Stimulated activated CD4-positive, alpha-beta T cell treated with anti-CD3 and anti-CD28 coated beads, TNF-alpha, amount 100 ng/mL, for 48 hours (primary cell): ENCODE results near the gene TEX13A.
"Not testable (repeated sequence)": the region's sequence is repeated elsewhere in the genome, so short reads cannot be mapped to it uniquely, and the experiment has no call there.

Source experiments
- DNase-seq, 3 donors: peaks; one replicate each; pipeline ENCODE4 v3.0.0-alpha.2; 2020; ENCODE audit warnings: low read depth in 3 of 3

Gene TEX13A, protein sequence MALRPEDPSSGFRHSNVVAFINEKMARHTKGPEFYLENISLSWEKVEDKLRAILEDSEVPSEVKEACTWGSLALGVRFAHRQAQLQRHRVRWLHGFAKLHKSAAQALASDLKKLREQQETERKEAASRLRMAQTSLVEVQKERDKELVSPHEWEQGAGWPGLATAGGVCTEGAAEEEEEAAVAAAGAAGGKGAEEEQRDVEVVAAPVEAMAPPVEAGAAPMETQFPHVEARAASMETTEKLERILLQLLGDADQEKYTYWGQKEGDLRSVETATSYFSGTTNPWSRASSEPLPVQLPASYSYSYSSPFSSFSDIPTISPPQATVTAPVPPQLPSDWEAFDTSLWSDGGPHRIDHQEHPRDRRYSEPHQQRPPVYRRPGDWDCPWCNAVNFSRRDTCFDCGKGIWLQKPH

DNA sequence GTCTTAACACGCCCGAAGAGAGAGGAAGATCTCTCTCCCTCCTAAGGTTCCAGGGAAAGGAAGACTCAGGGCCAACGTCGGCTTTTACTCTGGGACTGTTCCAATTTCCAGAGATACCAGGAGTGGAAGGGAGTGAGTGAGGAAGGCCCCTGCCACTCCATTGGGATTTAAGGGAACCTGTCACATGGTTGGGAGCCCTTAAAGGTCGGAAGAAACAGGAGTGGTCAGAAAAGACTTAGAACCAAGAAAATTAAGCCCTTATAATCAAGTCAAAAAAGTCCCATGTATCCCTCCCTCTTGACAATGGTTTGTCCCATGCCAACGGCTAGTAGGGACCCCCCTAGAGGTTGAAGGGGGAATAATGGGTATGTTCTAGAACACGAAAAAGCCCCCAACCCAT lies at the start of gene TEX13A:
TSS of gene TEX13A (minus strand) at position 59 of the 400 bp plus-strand sequence. CDS start 297 bp downstream, outside the sequence.
- DNase-seq, result no peak

DNA sequence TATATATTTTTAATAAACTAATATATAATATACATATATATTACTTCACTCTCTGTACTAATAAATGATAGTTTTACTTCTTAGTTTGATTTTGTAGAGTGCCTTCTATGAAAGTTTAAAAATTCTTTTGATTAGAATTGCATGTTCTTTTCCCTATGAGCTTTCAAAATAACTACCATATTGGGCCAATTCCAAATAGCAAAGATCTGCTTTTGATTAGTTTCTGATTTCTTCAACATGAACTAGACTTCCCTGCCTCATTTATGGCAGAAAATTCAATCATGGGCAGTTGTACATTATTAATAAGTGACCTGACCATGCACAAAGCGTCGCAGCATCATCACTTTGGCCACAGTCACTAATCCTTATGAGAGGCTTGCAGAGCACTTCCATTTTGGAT lies 48.9 kb upstream of the TEX13A start:
- no peak for DNase-seq

DNA sequence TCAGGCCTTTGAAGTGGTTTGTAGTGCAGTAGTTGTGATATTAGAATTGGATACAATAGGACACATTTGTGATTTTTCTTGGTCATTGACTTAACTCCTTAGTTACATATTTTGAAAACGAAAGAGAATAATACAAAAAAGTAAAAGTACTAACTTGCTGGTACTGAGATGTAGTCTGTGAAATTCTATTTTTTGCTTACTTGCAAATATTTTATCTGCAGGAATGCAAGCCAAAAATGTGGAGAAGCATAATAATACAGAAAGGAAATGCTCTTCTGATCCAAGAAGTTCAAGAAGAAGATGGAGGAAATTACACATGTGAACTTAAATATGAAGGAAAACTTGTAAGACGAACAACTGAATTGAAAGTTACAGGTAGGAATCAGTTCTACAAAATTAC lies 46.7 kb upstream of the TEX13A start:
- no peak for DNase-seq

DNA sequence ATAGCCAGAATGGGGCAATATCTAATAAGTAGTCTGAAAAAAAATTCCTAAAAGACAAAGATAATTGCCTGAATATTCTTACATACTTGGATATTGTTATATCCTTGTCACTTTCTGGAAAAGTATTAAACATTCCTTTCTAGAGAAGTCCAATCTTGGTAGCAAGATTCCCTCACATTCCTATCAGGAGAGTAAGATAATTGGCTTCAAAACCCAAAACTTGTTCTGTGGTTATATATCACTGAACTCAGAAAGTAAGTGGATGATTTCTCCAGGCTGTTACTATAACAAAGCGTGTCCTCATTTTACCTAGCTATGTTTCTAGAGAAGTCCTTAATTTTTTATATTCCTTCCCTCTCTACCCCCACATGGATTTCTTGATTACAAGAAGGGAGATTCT lies 46.0 kb upstream of the TEX13A start:
- DNase-seq, result no peak

DNA sequence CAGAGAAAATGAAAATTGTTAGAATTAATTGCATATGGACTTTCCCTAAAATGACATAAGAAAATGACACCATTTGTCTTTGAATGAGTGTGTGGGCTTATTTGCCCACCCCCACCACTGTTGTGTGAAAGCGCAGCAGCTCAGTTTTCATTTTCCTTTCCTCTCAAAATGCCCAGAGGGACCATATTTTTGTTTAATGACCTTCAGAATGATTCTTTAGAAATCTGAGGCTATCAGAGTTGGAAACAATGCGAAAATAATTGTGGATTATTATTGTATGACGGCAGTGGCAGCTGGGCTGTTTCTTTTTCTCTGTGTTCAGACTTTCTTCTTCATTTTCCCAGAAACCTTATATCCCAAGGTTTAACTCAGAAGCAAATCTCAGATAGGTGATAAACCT lies 44.6 kb upstream of the TEX13A start:
- no peak for DNase-seq

DNA sequence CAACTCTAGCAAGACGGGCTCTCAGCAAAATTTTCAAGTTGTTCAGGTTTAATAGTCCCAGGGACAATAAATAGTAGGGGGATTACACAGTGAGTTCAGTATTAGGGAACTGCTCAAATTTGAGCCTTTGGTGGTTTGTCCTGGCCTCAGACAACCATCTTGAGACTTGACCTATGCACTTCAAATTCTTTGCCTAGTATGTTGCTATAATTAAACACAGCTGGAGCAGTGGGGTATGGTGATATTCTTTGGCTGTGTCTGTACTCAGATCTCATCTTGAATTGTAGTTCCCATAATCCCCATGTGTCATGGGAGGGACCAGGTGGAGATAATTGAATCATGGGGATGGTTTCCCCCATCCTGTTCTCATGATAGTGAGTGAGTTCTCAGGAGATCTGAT lies 43.3 kb upstream of the TEX13A start:
- no peak for DNase-seq

DNA sequence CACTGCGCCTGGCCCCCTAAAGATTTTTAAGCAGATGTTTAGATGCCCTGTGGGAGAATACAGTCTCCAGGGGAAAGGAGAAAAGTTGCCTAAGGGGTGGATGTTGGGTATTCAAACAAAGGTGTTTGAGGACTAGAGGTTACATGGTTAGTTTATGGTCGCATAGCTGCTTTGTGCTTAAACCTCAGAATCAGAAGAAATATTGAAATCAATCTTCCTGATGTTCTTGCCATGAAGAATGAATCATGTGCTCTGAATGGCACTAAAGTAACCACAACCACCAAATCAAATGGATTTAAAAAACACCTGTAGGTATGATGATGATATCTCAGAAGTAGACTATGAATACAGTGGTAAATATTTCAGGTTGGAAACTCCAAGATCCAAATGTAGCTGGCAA lies 42.7 kb upstream of the TEX13A start:
- no peak for DNase-seq

DNA sequence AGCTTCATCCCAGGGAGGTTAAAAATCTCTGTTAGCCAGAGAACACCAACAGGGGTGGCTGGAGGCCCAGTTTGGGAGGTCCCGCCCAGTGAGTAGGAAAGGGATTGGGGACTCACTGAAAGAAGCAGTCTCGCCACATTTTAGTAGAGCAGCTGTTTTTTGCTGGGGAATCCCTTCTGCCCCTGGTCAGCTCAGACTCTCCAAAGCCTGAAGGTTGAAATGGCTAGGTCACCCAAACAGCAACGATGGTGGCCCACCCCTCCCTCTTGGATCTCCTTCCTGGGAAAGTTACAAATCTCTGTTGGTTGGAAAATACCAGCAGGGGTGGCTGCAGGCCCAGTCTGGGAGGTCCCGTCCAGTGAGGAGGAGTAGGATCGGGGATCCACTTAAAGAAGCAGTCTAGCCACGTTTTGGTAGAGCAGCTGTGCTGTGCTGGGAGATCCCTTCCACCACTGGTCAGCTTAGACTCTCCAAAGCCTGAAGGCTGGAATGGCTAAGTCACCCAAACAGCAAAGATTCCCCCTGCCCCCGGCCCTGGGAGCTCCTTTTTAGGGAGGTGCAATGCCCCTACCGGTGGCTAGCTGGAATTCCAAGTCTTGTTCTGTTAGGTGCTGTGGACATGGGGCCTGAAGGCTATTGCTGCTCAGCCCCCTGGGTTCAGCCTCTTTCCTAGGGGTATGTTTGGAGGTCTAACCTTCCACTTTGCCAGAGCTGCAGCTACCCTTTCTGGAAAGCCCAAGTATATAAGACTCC lies 40.0 kb upstream of the TEX13A start:
- DNase-seq, result no peak

DNA sequence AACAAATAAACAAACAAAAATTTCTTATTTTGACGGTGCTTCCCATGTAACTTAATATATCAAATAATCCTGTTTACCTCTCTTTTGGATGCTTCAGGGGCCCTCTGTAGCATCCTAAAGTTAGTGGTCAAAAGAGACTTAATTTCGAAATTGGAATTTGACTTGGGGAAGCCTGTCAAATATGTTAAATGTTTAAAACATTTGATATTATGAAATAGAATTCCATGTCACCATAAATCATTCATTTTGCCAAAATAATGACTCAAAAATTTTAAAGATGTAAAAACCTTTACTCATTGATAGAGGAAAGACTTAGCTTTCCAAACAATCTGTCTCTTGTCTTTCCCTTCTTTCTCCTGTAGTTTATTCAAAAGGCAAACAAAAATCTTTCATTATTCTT lies 20.6 kb upstream of the TEX13A start:
- DNase-seq, result no peak

DNA sequence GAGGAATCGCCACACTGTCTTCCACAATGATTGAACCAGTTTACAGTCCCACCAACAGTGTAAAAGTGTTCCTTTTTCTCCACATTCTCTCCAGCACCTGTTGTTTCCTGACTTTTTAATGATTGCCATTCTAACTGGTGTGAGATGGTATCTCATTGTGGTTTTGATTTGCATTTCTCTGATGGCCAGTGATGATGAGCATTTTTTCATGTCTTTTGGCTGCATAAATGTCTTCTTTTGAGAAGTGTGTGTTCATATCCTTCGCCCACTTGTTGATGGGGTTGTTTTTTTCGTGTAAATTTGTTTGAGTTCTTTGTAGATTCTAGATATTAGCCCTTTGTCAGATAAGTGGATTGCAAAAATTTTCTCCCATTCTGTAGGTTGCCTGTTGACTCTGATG lies 16.9 kb upstream of the TEX13A start:
- not testable (repeated sequence) for DNase-seq

DNA sequence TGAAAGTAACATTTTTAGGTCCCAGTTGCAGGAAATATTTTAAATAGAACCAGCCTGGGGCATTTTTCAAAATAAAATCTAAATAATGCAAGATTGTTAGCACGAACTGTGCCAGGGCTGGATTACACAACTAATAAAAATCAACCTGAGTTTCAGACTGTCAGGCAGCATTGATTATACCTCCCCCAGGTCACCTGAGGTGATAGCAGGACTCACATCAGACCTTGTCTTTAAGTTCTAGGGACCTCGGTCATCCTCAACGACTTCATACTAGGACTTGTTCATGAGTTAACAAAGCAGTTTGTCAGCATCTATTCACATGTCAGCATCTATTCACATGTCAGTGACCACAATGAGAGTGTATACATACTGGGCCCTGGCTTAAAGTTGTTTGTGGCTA lies 8.7 kb upstream of the TEX13A start:
- DNase-seq, result no peak

DNA sequence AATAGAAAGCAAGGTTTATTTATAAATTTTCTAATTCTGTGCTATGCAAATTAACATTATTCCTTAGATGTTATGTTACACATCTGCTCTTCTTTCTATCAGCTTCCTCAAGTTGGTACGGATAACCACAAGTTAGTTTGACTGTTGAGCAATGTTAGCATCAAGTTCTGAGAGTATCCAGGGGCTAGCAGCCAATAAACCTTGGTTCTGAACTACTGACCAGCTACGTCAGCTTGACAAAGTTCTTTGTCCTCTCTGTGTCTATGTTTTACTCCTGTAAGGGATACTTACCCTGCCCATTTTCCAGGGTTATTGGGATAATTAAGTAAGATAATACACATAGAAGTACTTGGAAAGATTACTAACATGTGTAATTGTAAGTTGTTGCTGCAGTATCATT lies 8.1 kb upstream of the TEX13A start:
- no peak for DNase-seq

DNA sequence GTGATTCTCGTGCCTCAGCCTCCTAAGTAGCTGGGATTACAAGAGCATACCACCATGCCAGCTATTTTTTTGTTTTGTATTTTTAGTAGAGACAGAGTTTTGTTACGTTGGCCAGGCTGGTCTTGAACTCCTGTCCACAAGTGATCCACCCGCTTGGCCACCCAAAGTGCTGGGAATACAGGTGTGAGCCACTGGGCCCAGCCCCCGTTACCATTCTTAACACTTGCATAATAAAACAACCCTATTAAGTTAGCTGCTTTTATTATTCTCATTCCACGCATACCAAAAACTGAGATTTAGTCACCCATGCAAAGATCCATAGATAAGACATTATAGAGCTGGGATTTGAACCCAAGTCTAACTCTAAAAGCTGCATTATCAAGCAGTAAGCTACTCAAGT lies 6.0 kb upstream of the TEX13A start:
- DNase-seq, result no peak

DNA sequence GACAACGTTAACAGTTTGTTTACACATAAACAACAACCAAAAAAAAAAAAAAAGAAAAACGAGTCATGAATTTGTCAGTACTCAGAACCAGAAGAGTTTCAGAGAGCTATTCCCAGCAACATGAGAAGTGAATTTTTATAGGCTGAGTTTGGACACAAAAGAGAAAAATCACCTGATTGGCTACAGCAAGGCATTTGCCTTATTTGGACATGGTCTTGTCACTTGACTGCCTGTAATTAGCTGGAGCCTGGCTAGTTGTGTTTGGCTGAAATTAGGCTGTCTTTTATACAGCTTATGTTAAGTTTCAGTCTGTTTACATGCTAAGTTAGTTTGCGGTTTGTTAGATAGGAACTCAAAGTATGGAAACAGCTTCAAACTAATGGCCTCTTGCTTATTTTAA lies 880 bp upstream of the TEX13A start:
- DNase-seq, result no peak

DNA sequence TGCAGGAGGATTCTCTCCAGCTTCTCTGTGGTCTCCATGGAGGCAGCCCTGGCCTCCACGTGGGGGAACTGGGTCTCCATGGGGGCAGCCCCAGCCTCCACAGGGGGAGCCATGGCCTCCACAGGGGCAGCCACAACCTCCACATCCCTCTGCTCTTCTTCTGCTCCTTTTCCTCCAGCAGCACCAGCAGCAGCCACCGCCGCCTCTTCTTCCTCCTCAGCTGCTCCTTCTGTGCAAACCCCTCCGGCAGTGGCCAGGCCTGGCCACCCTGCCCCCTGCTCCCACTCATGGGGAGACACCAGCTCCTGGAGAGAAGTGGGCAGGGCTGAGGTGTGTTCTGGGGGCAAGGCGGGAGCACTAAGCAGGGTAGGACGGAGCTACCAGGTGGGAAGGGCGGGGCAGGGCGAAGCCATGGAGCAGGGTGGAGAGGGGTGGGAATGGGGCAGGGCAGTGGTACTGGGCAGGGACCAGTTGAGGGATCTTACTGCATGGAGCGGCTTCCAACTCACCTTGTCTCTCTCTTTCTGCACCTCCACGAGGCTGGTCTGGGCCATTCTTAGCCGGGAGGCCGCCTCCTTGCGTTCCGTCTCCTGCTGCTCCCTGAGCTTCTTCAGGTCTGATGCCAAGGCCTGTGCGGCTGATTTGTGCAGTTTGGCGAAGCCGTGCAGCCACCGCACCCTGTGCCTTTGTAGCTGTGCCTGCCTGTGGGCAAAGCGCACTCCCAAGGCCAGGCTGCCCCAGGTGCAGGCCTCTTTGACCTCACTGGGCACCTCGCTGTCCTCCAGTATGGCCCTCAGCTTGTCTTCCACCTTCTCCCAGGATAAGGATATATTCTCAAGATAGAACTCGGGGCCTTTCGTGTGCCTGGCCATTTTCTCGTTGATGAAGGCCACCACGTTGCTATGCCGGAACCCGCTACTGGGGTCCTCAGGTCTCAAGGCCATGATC lies 766 bp downstream of the TEX13A start:
- no peak for DNase-seq

DNA sequence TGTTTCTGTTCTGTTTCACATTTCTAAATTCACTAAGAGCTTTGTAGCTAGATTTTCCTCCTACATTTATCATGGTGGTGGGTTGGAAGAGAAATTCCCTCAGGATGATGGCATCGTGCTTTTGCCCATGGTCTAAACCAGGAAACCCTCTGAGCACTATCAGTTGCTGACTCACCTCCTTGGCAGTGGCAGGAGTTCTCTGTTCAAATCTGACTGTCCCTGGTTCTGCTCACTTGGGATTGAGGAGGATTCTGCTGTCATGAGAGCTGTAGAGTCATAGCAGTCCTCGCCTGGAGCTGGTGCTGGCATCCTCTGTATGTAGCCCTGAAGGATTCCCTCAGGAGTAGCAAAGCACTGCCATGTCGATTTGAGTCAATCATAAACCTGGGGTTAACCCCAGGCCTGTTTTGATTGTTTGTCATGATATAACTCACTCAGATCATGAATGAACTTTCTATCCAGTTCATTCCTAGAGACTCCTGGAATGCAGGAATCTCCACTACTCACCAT lies 9.4 kb downstream of the TEX13A start:
- no peak for DNase-seq

DNA sequence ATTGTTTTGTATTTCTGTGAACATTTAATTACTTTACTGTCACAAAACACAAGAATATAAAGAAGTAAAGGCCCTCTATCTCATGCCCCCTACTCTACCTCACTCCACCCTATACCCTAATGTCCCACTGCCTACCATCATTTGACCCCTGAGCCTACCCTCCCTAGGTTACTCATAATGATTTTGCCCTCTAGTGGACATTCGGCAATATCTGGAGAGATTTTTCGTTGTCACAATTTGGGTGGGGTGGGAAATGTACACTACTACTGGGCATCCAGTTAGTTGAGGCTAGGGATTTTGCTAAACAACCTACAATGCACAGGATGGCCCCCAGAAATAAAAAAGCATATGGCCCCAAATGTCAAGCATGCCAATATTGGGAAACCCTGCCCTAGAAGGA lies 10.2 kb downstream of the TEX13A start:
- DNase-seq, result no peak

DNA sequence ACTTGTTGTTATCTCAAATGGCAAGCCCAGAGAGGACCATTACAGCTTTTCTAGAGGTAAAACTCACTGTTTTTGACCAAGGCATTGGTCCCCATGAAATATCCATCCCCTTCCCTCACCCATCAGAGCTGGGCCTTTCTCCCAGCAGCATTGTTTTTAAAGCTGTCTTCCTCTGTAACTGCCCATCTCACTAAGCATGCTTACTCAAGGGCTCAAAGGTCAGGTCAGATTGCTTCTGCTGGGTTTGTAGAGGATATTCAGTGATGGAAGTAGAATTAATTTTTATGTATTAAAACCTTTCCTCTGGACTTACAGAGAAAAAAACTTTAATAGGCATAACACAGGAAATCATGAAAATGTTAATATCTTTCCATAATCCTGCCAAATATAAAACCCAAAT lies 11.1 kb downstream of the TEX13A start:
- DNase-seq, result no peak

DNA sequence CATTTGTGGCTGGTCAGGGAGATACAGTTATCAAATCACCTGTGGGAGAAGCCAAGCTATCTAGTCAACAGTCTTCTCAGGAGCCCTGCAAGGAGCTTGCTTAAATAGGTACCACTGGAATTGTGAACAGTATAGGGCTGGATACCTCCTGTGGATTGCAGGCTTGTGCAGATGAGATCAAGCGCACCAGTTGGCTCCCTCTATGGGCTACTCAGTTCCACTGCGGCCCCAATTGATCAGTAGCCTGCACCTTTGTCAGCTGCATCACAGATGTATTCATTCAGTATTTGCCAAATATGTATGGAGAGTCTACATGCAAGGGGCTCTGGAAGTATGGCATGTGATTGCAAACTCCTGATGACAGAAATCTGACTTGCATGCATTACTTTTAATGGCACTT lies 28.6 kb downstream of the TEX13A start:
- DNase-seq, result no peak

DNA sequence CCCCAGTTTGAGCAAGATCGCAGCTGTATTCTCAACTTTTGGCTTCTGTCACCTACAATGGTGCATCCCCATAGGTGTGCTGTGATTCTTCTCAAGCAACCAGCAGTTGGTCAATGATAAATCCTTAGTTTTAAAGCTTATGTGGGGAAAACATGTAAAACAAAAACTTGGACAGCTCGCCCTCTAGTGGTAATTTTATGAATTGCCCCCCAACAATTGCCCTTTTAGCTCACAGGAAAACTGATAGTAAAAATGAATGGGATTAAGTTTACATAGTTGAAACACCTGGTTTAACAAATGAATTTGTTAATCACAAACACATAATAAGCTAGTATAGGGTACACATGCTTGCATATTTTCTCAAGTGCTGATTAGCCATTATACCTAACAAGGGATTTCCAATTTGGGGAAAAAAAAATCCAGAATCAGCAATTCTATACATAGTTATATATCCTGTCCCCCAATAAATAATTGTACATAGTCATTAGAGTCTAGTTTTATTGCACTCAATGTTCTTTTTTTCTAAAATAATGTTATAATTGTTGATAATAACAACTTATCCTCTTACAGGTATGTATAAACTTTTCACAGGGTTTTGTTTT lies 30.1 kb downstream of the TEX13A start:
- no peak for DNase-seq

DNA sequence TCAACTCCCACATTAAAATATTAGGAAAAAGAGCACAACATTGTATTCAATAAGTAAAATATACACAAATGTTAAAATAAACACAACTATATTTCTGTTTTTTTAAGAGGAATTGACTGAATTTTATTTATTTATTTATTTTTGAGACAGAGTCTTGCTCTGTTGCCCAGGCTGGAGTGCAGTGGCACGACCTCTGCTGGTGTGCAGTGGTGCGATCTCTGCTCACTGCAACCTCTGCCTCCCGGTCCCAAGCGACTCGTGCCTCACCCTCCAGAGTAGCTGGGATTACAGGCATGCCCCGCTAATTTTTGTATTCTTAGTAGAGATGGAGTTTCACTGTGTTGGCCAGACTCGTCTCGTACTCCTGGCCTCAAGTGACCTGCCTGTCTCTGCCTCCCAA lies 31.4 kb downstream of the TEX13A start:
- DNase-seq, result no peak

DNA sequence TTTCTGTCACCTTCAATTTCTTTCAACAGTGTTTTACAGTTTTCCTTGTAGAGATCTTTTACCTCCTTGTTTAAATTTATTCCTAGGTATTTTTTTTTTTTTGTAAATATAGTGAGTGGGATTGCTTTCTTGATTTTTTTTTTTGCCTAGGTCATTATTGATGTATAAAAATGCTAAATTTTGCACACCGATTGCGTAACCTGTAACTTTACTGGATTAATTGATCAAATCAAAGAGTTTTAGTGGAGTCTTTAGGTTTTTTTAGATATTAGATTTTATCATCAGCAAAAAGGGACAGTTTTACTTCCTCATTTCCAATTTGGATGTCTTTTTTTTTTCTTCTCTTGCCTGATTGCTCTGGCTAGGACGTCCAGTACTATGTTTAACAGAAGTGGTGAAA lies 40.9 kb downstream of the TEX13A start:
- DNase-seq, result no peak
